Iris pigment epithelial cell (primary cell): ENCODE measurements around the gene SERPINE3.
A peak's percentile ranks its signal among the peaks of the same experiment; 100 is the strongest.

Source experiments
- DNase-seq: peaks from one replicate; pipeline ENCODE4 v3.0.0-alpha.2; 2011; ENCODE audit warnings: low read depth

SERPINE3 gene

GRCh38 chr13:51329606-51330005, 9.9 kb upstream of the SERPINE3 start:
- DNase-seq = no peak

DNA sequence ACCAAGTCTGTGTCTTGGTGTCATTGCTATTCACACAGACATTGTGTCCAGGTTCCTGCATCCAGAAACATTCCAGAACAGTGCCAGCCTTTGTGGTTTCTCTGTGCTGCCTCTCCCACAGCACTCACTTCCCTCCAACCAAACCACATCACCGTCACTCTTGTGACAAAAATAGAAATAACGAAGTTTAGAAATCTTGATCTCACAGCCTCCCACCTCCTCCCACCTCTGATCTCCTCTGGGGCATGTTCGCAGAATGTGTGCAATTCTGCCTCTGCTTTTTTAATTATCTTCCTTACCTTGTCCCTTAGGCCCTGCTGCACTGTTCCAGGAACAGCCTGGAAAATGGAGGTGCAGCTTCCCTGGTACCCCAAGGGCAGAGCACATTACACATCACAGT, 8.7 kb upstream of the SERPINE3 start:
- DNase-seq = peak; percentile 25

DNA sequence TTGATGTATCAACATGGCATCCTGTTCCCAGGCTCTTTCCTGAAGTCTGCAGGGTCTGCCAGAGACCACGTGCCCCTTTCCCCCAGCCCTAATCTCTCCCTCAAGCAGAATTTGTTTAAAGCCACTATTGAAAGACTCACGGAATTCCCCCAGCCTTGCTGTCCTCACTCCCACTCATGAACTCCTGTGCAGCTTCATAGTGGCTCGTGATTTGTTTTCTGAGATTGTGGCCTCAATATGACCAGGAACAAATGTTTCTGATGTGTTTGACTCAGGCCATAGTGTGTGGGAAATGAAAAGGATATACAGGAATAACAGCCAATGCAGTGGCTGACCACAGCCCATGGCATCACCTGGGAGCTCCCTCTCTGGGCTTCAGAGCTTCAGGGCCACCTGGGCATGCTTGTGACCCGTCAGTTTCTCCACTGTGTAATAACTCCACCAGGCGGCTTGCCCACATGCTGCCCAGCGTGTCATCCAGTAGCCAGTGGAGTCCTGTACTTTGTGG, 8.1 kb upstream of the SERPINE3 start:
- no peak for DNase-seq

DNA sequence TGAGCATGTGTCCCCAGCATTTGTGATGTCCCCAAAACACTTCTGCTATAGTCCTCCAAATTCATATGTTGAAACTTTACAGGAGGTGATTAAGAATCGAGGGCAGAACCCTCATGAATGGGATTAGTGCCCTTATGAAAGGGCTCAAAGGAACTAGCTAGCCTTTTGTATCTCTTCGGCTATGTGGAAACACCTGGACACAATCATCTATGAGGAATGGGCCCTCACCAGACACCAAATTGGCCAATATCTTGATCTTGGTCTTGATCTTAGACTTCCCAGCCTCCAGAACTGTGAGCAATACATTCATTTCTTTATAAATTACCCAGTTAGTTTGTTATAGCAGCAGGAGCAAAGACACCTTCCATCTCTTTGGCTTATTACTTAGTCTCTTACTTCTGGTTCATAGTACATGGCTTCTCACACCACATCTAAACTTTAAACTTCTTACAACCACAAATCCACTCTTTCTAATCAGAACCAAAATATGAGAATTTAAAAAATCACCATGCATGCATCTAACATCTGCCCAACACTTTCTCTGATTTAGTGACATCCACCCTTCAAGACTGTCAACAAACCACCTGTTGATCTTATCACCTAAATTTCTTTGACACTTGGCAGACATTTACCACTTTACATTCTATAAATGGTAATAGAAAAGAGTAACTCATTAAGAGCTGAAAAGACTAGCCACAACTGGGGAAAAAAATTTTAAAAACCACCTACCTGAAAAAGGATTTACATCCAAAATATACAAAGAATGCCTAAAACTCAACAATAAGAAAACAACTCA, 6.7 kb upstream of the SERPINE3 start:
- DNase-seq = no peak

GRCh38 chr13:51333421-51333820, 6.1 kb upstream of the SERPINE3 start:
- DNase-seq = no peak

- no peak for DNase-seq
Observed at GRCh38 chr13:51333826-51334225, 5.7 kb upstream of the SERPINE3 start.

DNA sequence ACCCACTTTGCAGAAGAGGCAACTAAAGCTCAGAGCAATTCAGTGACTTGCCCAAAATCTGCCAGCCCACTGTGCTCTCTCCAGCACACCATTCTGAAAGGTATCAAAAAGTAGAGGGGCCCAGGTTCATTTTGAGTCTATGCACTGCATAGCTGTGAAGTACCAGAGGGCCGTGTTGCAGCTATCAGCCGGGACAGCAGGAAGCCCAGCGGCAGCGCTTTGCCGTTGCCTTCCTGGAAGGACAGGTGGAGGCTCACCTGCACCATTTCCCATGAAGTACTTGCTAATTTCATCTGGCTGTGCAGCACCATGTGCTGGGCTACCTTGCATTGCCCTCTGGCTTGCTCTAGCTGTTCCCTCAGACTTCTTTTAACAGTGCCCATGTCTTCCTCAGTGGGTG, 2.7 kb upstream of the SERPINE3 start:
- no peak for DNase-seq

DNA sequence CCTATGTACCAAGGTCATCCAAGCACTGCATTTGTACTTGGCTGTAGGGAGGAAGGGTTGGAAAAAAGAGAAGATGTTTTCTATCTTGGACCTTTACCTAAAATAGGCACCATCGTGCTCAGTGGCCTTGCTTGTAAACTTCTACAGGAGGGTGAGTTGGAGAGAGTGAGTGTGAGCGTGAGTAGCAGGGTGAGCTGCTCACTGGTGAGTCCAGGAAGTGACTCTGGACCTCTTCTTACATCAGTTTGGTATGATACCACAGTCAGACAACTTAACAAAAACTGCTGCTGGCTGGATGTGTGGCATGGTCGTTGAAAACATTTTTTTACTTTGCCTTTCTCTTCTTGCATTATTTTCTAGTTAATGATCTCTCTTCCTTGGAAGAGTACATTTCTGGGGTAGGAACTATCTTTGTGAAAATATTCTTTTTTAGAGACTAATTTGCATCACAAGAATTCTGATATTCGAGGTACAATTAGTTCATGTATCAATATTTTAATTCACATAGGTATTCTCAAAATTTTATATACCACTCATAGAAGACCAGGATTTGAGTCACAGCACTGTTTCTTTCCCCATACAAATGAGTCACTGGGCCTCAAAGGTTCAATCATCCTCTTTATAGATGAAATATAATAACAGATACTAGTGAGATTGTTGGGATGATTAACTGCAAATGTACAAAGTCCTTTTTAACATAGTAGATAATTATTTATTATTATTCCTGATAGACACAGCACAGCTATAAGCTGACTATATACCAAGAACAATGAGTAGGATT, 651 bp downstream of the SERPINE3 start:
- no peak for DNase-seq

GRCh38 chr13:51341232-51341631, 1.7 kb downstream of the SERPINE3 start:
- no peak for DNase-seq

- DNase-seq = no peak
Observed at GRCh38 chr13:51341791-51342190, 2.3 kb downstream of the SERPINE3 start.

DNA sequence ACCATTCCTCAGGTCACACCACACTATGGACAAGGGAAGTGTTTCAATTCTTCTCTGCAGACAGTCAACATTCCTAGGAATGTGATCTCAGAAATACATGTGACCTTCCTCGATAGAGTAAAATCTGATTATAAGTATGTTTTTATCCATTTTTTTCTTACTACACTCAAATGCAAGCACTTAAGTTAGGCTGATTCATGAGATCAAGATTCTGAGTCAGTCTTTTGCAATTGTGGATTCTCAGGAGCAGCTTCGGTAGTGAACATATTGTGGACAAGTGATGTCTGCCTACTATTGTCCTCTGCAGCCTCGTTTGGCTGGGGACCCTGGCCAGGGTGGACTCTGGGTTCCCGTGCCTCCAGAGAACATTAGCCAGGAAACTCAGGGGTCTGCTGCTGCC, 3.2 kb downstream of the SERPINE3 start:
- peak; percentile 78 for DNase-seq

DNA sequence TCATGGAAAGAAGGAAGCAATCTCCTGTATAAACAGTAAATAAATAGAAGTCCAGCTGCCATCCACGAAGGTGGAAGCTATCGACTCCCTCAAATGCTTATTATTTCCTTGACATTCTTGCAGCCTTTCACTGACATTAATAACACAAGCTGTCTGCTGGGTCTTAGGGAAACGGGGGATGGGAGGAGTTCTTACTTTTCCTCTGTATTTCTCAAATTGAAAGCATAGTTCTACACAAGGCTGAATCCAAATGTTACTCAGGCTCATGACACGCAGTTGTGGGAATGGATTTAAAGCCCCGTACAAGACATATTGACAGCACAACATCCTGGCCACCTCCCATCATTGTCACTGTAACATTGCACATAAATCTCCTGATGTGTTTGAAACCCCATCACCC, 4.0 kb downstream of the SERPINE3 start:
- no peak for DNase-seq

DNA sequence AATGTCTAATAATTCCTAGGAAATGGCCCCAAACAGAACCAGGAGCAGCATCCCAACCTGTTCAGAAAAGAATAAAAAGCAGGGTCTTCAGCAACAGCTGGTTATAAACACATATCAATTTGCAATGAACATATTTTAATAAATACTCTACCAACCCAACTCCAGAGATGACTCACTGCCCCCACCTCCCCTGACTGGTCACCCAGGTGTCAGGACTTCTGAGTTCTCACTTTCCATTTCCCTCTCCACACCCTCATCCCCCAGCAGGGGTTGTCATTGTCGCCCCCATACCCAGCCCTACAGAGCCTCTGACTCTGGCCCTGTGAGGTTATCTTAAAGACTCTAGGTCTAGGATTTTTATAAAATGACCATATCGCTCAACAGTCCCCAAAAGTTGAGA, 6.9 kb downstream of the SERPINE3 start:
- DNase-seq = no peak

GRCh38 chr13:51347099-51347498, 7.6 kb downstream of the SERPINE3 start:
- DNase-seq = no peak

GRCh38 chr13:51348069-51348967, 8.8 kb downstream of the SERPINE3 start:
- DNase-seq = no peak

DNA sequence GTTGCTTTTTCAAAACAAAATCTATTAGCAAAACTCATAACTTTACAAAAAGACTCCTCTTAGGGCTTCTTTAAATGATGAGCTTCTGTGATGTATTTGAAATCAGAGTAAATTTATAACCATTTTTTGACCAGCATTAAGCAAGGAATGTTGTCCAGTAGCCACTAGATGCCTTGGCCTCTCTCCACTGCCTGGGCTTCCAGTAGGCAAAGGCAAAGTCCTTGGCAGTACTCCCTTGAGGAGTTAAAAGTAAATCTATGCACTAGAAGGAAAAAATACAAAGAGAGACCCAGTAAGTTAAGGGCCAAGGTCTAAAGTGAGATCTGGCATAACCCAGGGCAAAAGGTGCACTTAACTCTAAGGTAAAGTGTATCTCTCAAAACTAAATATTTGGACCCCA, 9.5 kb downstream of the SERPINE3 start:
- DNase-seq = no peak

DNA sequence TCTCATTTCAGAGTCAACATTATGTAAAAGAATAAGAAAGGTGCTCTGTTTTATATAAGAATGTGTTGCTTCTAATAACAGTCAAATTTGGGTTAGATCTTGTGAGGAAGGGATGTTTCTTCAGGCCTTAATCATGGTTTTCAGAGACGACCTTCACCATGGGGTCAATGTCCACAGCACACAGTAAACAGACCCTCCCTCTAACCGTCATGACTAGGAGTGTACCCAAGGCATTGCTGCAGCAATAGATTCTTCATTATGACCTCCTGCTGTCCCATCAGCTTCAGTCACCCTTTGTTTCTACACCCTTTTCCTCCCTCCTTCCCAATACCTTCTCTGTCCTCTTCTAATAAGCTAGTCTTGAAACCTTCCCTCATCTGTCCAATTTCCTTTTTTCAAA, 15.7 kb downstream of the SERPINE3 start:
- DNase-seq = no peak

GRCh38 chr13:51357928-51358595, 18.6 kb downstream of the SERPINE3 start:
- DNase-seq = no peak

GRCh38 chr13:51359352-51359751, 19.9 kb downstream of the SERPINE3 start:
- no peak for DNase-seq

DNA sequence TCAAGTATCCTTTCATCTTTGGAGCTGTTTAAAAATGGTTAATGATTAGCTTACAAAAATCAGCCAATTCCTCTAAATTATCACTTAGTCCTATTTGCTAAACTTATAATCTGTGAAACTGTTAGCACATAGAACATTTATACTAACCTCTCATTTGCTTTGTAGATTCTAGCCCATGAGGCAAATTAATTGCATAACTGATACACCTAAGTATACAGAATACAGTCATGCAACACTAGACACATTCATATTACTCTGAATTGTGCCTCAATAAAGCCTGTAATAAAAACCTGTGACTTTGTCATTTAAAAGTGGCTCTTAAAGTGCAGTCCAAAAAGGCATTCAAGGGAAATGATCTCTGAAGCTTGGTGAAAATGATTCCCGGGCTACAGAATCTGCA, 21.0 kb downstream of the SERPINE3 start:
- DNase-seq = no peak

DNA sequence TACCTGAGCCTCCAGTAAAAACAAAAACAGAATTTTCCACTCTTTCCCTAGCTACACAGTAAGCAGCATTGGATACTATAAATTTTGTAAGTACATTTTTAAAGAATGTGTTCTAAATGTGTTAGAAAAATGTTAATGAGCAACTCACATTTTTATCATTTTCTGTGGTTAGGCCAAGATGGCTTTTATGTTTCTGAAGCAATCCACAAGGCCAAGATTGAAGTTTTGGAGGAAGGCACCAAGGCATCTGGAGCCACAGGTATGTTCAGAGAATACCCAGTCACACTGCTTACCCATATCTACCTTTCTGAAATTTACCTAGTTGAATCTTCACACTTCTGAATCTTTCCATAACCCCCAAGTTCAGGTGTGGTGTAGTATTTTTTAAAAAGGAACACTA, 21.6 kb downstream of the SERPINE3 start:
- no peak for DNase-seq

- DNase-seq = no peak
Observed at GRCh38 chr13:51363625-51364024, 24.1 kb downstream of the SERPINE3 start.
